Measurements from ENCODE around the gene MFF. TPM values are rescaled to one million over a fixed set of nuclear protein-coding genes. Genes with fewer than 3 reads are reported as not detected.

The MFF gene
- total and polyA plus RNA-seq, 2 of the 8 experiments (the other 6 are each of a cell fraction or from before 2014, with no cell fraction given) = 36.2 to 86.8 TPM

- no peak overlapping the region for H3K4me2 ChIP-seq (ENCODE audit: insufficient read depth in 1 of 2, low read depth in 2 of 2, low read length in 2 of 2)
- no peak overlapping the region for H3K27ac ChIP-seq (ENCODE audit: low read depth, low read length)
- no peaks in the 10 kb centered on the region for H3K79me2 ChIP-seq (ENCODE audit: control insufficient read depth in 1 of 2, insufficient read depth in 2 of 2, low read length in 2 of 2)
- no peaks in the 10 kb centered on the region for H3K36me3 ChIP-seq (ENCODE audit: control insufficient read depth in 2 of 4, insufficient read depth in 4 of 4, low read length in 3 of 4)
- no peak overlapping the region for H2AK5ac ChIP-seq (ENCODE audit: low read depth, low read length)
- H3K23ac ChIP-seq (ENCODE audit: insufficient read length) = no peak overlapping the region
- H3K23me2 ChIP-seq (ENCODE audit: low read depth, low read length) = no peaks in the 10 kb centered on the region
- FAIRE-seq (no peak), DNase-seq (ENCODE audit: low read depth in 1 of 2, low spot score in 2 of 2) (no peak)
- no peak overlapping the region for H2BK5ac ChIP-seq (ENCODE audit: low read depth, low read length)
- no peak overlapping the region for H4K91ac ChIP-seq (replicated peaks; ENCODE audit: insufficient read length, low read length)
- H3K4ac ChIP-seq (replicated peaks; ENCODE audit: insufficient read length, low read depth, low read length) = no peak overlapping the region
- H3K27me3 ChIP-seq (replicated peaks in 1 of 4; ENCODE audit: control insufficient read depth in 3 of 4, extremely low read depth in 1 of 4, insufficient read depth in 3 of 4, low read length in 3 of 4) = no peaks in the 10 kb centered on the region
- H3K79me1 ChIP-seq (ENCODE audit: low read depth, low read length) = no peaks in the 10 kb centered on the region
- no peak overlapping the region for H3K4me3 ChIP-seq (ENCODE audit: extremely low read depth in 1 of 4, insufficient read depth in 2 of 4, low read depth in 3 of 4, low read length in 4 of 4)
- H3K18ac ChIP-seq (ENCODE audit: extremely low read depth, low read length) = no peak overlapping the region
- no peak overlapping the region for H3K56ac ChIP-seq (replicated peaks; ENCODE audit: insufficient read length, low read depth, low read length)
- H2BK15ac ChIP-seq (ENCODE audit: low read length) = no peak overlapping the region
- ChIA-PET CTCF (ENCODE audit: partially characterized antibody) (interaction anchor here (0.7 to 1.6 kb wide), 3 partner anchors 10 to 363 kb away, joined by 3 to 7 read pairs (median 3); no protein-coding TSS in a partner anchor), POLR2A (ENCODE audit: partially characterized antibody) (no interaction called here)
- no peak overlapping the region for H2BK120ac ChIP-seq (replicated peaks; ENCODE audit: low read depth, low read length)
- no peak overlapping the region for H3K14ac ChIP-seq (ENCODE audit: insufficient read length)
- H2BK12ac ChIP-seq (ENCODE audit: low read depth, low read length) = no peak overlapping the region
- no peak overlapping the region for H2BK20ac ChIP-seq (ENCODE audit: low read length)
- no peak overlapping the region for H4K5ac ChIP-seq (ENCODE audit: insufficient read length, low read depth, low read length)
- no peak overlapping the region for H3K9ac ChIP-seq (replicated peaks in 1 of 4; ENCODE audit: extremely low read depth in 1 of 4, low read depth in 3 of 4, low read length in 3 of 4)
- no peak for TF ChIP-seq TAF7 (optimal IDR thresholded peaks at IDR 0.05; ENCODE audit: borderline replicate concordance, low read depth, low read length)
- TF ChIP-seq SRF (IDR thresholded peaks at IDR 0.05; ENCODE audit: low read depth, low read length) = no peak
- TF ChIP-seq POU5F1 (IDR thresholded peaks at IDR 0.05; ENCODE audit: low read depth, low read length) = no peak
- TF ChIP-seq USF2 (IDR thresholded peaks at IDR 0.05; ENCODE audit: low read length) = no peak
- no peak for TF ChIP-seq RNF2 (IDR thresholded peaks at IDR 0.05; ENCODE audit: borderline replicate concordance, low read depth, low read length, missing control alignments, poor library complexity, severe bottlenecking)
- TF ChIP-seq MAX (IDR thresholded peaks at IDR 0.05) = no peak
- no peak for TF ChIP-seq ATF3 (IDR thresholded peaks at IDR 0.05; ENCODE audit: insufficient read depth, low read depth, low read length)
- TF ChIP-seq MAFK (IDR thresholded peaks at IDR 0.05; ENCODE audit: low read depth, low read length) = no peak
- TF ChIP-seq KDM5A (IDR thresholded peaks at IDR 0.05; ENCODE audit: low read length) = no peak
- H3K9me3 ChIP-seq (ENCODE audit: insufficient read depth in 2 of 2, low read depth in 1 of 2, low read length in 1 of 2) = no peaks in the 10 kb centered on the region
- no peak overlapping the region for H4K8ac ChIP-seq (ENCODE audit: extremely low read depth, insufficient read depth, low read length)
- no peaks in the 10 kb centered on the region for H3K4me1 ChIP-seq (replicated peaks in 1 of 4; ENCODE audit: control insufficient read depth in 3 of 4, insufficient read depth in 4 of 4, low read length in 3 of 4)
- H2AFZ ChIP-seq (ENCODE audit: low read length) = no peak overlapping the region
- H4K20me1 ChIP-seq (replicated peaks in 1 of 2; ENCODE audit: control insufficient read depth in 1 of 2, insufficient read depth in 2 of 2, low read length in 2 of 2) = no peaks in the 10 kb centered on the region
These were observed 77.3 kb downstream of the MFF start for GRCh38 chr2:227402321-227402720.

Measured in H1 (cell line).